ENCODE data around the gene NUDT9.
A peak's percentile ranks its signal among the peaks of the same experiment; 100 is the strongest.
"Not testable (repeated sequence)": the region's sequence is repeated elsewhere in the genome, so short reads cannot be mapped to it uniquely, and the experiment has no call there.

NUDT9 gene

GRCh38 chr4:87422104-87423052 is at the start of gene NUDT9:
NUDT9 (plus strand) TSS chr4:87422573; CDS start chr4:87422906, 333 bp downstream.
- Histone ChIP-seq H3K27me3 (no peaks in the 10 kb centered on the region), H3K27ac (peak within 1 kb of the TSS; percentile 86 to 92), H3K4me1 (peaks cover 0 to 26% (median 16%) of the 10 kb centered on the region in 4 donors), H3K9me3 (no peaks in the 10 kb centered on the region), H3K4me3 (peak within 1 kb of the TSS; percentile 60 to 71), H3K36me3 (no peaks in the 10 kb centered on the region)
- no peak for TF ChIP-seq CTCF (IDR thresholded peaks at IDR 0.05)
- DNase-seq: peak; percentile 98
- intact Hi-C loops (cut with DNase I; ENCODE audit: low total_unique reads): loop anchor here (2.0 kb wide), 1 partner anchor 32 kb away; the partner anchor contains the start of gene HSD17B11

GRCh38 chr4:87375719-87376291 is 46.6 kb upstream of the NUDT9 start:
- peak overlapping the region in 1 of 2 donors; percentile 6 for H3K27ac ChIP-seq
- DNase-seq: peak in 1 of 2 donors; percentile 41
- peaks cover 24 to 40% (median 37%) of the 10 kb centered on the region in 3 donors for H3K36me3 ChIP-seq
- H3K4me1 ChIP-seq: peaks cover 0 to 4% (median 2%) of the 10 kb centered on the region in 4 donors
- no peak overlapping the region for H3K4me3 ChIP-seq
- no peaks in the 10 kb centered on the region for H3K27me3 ChIP-seq
- intact Hi-C loops (cut with DNase I; ENCODE audit: low total_unique reads): loop anchor here (5.0 kb wide), 1 partner anchor 91 kb away; no protein-coding TSS in a partner anchor
- peak; percentile 71 to 73 for TF ChIP-seq CTCF (IDR thresholded peaks at IDR 0.05)
- no peaks in the 10 kb centered on the region for H3K9me3 ChIP-seq

- no peak for DNase-seq
- H3K27me3 ChIP-seq: no peaks in the 10 kb centered on the region
- peaks cover 0 to 4% (median 2%) of the 10 kb centered on the region in 4 donors for H3K4me1 ChIP-seq
- no peak overlapping the region for H3K4me3 ChIP-seq
- no peak overlapping the region for H3K27ac ChIP-seq
- H3K9me3 ChIP-seq: no peaks in the 10 kb centered on the region
- intact Hi-C loops (cut with DNase I; ENCODE audit: low total_unique reads): loop anchor here (5.0 kb wide), 1 partner anchor 89 kb away; no protein-coding TSS in a partner anchor
- peaks cover 6 to 33% (median 26%) of the 10 kb centered on the region in 3 donors for H3K36me3 ChIP-seq
- TF ChIP-seq CTCF (IDR thresholded peaks at IDR 0.05): no peak
Observed at GRCh38 chr4:87377816-87378215, 44.6 kb upstream of the NUDT9 start.

GRCh38 chr4:87382116-87382515 is 40.3 kb upstream of the NUDT9 start:
- Histone ChIP-seq H3K9me3 (no peaks in the 10 kb centered on the region), H3K27me3 (no peaks in the 10 kb centered on the region), H3K4me1 (no peaks in the 10 kb centered on the region), H3K4me3 (no peak overlapping the region), H3K27ac (no peak overlapping the region), H3K36me3 (peaks cover 0 to 19% (median 12%) of the 10 kb centered on the region in 3 donors)
- intact Hi-C loops (cut with DNase I; ENCODE audit: low total_unique reads): no loop called here
- no peak for DNase-seq
- no peak for TF ChIP-seq CTCF (IDR thresholded peaks at IDR 0.05)

GRCh38 chr4:87382931-87383330 is 39.4 kb upstream of the NUDT9 start:
- intact Hi-C loops (cut with DNase I; ENCODE audit: low total_unique reads): no loop called here
- Histone ChIP-seq H3K36me3 (peaks cover 0 to 19% (median 12%) of the 10 kb centered on the region in 3 donors), H3K4me1 (no peaks in the 10 kb centered on the region), H3K9me3 (no peaks in the 10 kb centered on the region), H3K27ac (no peak overlapping the region), H3K4me3 (no peak overlapping the region), H3K27me3 (no peaks in the 10 kb centered on the region)
- no peak for TF ChIP-seq CTCF (IDR thresholded peaks at IDR 0.05)
- DNase-seq: no peak

GRCh38 chr4:87384466-87385132 is 37.8 kb upstream of the NUDT9 start:
- H3K27ac ChIP-seq; intact Hi-C loops (cut with DNase I; ENCODE audit: low total_unique reads); H3K27me3 ChIP-seq; DNase-seq; H3K4me3 ChIP-seq; H3K4me1 ChIP-seq; H3K9me3 ChIP-seq: not testable (repeated sequence)
- H3K36me3 ChIP-seq: peaks cover 0 to 19% (median 12%) of the 10 kb centered on the region in 3 donors
